IPS-NIHi7 (cell line): Measurements from ENCODE around the gene SYT5.
"Not testable (repeated sequence)": the region's sequence is repeated elsewhere in the genome, so short reads cannot be mapped to it uniquely, and the experiment has no call there.

Experiments
- DNase-seq: peaks from one replicate; pipeline ENCODE4 v3.0.0; 2012; ENCODE audit warnings: mixed read lengths; ENCODE audit errors: extremely low spot score

The SYT5 gene

DNA sequence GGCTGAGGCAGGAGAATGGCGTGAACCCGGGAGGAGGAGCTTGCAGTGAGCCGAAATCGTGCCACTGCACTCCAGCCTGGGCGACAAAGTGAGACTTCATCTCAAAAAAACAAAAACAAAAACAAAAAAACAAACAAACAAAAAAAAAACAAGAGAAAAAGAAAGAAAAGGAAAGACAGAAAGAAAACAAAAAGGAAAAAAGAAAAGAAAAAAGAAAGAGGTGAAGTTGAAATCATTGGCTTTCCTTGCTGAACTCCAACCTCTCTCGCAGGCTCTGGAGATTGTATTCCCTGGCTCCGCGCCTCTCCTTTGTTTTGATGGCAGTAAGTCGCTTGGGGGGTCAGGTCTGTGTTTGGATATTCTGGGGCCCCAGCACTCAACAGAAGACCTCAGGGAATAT, 7.8 kb downstream of the SYT5 start:
- not testable (repeated sequence) for DNase-seq

DNA sequence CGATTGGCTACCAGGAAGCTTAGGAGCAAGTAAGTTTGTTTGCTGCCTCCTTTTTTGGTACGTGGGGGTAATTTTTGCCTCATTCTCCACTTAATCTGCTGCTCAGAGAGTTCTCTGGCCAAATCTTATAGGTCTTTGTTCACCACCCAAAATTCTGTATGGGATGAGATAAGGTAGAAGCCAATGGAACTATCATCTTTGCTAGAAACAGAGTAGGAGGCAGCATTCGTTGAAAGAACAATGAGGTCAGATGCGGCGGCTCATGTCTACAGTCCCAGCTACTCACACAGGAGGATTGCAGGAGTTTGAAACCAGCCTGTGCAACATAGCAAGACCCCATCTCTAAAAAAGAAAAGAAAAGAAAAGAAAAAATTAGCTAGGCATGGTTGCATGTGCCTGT, 8.6 kb downstream of the SYT5 start:
- no peak for DNase-seq

DNA sequence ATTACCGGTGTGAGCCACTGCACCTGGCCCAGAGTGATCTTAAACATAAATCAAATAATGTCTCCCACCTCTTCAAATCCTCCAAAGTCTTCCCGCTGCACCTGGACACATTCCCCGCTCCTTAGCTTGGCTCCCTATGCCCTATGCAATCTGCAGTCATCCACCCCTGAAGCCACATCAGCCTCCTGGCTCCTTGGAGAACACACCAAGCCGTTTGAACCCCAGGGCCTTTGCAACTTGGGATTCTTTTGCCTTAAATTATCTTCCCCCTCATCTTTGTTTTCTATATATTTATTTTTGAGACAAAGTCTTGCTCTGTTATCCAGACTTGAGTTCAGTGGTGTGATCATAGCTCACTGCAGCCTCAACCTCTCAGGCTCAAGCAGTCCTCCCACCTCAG, 11.0 kb downstream of the SYT5 start:
- no peak for DNase-seq

DNA sequence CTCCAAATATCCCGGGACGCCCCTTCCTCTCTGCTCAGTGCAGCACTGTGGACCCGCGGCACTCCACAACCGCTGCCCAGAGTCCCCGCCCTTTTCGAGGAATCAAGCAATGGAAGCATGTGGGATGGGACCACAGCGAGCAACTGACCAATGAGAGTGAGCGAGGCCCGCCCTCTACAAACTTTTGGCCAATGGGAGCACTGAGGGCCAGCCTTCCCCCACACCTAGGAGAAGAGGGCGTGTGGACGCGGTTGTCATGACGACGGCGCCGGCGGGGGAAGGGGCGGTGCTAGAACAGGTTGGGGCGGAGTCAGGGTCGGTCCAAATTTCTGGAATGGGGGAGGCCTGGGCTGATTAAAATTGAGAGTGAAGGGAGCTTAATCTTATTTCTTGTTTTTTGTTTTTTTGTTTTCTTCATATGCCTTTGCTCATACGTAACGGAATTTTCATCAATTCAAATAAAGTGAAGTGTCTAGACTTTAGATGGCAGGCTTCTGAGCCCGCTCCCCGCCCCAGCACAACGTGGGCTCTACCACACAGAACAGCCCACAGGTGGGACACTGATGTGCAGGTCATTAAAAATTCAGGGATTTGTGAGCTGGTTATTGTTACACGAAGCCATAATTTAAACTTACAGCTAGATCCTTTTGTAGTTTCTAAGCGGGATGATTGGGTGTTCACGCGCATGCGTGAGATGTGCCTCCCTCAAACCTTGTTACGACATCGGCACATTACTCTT, 13.4 kb downstream of the SYT5 start, which contains the start of gene DNAAF3:
DNAAF3 (minus strand) TSS at position 84 of the 739 bp plus-strand sequence. CDS start 200 bp downstream, outside the sequence.
- peak; percentile 100 for DNase-seq

DNA sequence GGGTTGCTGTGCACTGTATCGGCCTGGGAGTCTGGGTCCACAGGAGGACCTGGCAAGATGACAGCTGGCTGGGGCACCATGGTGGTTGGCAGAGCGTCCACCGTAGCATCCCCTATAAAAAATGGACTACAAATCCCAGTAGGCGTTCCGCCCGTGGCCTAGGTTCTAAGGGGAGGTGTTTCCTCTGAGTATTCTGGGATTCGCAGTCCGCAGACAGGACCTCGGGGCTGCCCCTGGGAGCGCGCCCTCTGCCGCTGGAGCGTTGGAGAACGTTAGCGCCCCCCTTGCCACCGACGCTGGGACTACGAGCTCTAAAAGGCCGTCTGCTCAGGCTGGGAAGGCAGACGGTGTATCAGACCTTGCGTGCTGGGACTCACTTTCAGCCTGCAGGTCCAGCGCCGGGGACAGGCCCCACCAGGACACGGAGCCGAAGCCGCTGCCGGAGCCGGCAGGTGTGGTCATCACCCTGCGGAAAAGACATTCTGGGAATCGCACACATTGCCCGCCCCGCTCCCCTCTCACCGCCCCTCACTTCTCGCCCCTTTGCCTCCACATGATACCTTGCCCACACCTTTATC, 14.0 kb downstream of the SYT5 start:
- DNase-seq: peak; percentile 78

DNA sequence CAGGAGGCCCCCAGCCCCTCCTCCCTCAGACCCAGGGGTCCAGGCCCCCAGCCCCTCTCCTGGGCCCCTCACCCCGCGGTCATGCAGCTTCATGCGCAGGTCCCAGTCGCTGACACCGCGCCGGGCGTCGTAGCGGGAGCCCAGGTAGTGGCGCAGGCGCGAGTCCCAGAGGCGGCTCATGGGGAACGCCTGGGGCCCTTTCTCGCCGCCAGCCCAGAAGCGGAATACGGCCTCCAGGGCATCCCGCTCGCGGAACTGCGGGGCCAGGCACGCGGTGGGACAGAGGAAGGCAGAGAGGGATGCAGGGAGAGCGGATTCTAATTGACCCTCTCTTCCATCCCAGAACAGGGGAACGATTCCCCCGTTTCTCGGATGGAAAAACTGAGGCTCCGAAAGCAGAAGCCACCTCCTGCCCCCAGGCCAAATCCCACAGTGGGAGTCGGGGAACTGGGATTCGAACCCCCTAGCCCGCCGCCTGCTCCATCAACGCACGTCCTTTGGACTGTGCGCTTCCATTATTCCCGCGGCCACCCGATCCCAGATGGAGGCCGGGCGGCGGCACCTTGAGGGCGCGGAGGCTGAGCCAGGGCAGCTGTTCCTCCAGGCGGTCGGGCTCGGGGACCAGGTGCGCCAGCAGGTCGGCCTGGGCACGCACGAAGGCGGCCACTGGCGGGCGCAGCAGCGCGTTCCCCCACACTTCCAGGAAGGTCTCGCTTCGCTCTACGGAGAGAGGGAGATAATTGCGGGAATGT, 18.3 kb downstream of the SYT5 start:
- DNase-seq: no peak

DNA sequence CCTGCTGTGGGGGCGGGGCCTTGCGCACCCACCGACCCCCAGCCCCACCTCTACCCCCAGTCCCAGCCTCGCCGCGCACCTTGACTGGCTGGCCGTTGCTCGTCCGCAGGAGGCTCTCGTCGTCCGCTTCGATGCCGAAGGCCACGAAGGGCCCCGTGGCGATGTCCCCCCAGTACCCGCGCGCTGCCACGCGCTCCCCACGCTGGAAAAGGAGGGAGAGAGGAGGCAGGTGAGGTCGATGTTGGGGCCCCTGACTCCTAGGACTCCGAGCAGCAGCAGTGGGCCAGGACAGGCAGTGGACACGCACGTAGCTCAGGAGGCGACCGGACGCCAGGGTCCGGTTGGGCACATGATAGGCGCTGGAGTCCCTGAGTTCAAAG, 19.1 kb downstream of the SYT5 start:
- DNase-seq: no peak

DNA sequence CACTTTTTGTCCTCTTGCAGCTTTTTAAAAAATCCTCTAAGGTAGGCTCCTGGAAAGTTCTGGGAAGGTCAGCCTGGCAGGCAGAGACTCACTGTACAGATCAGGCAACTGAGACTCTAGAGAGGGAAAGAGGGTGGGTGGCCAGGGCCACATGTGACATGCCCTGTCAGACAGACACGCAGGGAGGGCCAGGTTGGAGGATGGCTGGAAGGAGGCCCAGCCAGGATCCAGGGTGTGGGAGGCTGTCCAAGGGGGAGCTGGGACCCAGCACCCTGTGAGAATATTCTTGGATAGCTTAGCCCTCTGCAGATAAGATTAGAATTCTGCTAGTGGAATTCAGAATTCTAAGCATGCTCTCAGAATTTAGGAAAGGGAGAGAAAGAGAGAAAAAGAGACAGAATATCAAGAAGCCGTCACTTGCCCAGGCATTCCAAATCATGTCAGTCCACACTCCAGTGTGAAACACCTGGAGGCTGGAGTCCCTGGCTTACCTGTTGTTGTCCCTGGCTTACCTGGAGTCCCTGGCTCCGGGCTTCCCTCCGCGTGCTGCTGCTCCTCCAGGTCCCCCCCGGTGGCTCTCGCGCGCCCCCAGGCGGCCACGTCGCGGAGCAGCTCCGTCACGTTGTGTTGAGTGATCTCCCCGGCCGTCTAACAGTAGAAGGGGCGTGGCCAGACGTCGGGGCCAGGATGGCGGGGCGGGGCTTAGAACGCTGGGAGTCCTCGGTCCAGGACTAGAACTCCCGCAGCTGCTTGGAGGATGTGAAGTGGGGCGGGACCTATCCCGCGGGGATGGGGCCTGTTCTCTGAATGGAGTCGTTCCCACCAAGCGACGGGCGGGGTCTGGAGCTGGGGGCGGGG, 19.7 kb downstream of the SYT5 start:
- peak; percentile 93 for DNase-seq

DNA sequence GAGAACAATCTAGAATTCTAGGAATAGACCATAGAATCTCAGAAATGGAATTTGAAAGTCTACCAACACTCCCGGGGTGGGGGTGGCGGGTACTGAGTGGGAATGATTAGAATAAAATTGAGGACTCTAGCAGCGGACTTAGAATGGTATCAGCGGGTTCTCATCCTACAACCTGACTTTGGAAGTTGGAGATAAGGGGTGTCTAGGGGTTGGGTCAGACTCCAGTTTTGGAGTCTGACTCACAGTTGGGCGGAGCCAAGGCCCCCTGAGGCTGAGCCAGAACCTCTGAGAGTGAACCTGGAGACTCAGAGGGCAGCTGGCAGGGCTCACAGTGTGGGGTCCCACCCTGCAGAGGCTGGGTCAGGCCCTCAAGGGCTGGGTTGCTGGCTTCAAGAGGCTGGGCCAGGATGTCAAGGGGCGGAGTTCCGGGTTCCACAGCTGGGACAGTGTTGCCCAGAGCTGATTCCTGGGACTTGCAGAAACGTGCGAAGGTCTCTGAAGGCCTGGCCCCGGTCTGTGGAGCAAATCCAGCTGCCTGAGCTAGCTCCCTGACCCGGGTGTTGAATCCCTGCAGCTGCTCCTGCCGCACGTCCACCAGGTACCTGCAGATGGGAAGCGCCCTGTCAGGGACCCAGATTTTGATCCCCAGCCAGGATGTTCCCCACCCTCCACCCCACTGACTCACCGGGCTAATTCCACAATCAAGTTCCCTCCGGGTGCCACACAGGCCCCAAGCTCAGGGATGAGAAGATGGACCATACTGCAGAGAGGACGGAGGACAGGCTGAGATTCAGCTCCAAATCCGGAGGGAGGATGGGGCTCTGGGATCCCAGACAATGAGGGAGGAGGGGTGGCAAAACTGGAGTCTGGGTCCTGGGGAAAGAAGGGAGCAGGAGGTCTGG, 21.0 kb downstream of the SYT5 start:
- no peak for DNase-seq

DNA sequence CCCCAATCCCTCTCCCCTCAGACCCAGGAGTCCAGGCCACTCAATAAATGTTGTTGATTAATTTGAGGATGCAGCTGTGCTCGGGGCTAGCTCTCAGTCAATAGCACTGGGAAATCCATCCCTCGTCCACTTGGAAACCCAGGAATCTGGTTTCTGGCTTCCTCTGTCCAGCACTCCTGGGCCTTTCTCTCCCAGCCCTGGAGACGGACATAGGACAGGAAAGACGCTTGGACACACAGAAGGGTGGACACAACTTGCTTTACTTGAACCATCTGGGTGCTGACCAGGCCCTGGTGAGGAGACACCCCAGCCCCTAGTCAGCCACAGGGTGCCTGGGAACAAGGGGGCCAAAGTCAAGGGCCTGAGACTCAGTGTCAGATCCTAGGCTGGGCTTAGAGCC, 21.7 kb downstream of the SYT5 start:
- no peak for DNase-seq

DNA sequence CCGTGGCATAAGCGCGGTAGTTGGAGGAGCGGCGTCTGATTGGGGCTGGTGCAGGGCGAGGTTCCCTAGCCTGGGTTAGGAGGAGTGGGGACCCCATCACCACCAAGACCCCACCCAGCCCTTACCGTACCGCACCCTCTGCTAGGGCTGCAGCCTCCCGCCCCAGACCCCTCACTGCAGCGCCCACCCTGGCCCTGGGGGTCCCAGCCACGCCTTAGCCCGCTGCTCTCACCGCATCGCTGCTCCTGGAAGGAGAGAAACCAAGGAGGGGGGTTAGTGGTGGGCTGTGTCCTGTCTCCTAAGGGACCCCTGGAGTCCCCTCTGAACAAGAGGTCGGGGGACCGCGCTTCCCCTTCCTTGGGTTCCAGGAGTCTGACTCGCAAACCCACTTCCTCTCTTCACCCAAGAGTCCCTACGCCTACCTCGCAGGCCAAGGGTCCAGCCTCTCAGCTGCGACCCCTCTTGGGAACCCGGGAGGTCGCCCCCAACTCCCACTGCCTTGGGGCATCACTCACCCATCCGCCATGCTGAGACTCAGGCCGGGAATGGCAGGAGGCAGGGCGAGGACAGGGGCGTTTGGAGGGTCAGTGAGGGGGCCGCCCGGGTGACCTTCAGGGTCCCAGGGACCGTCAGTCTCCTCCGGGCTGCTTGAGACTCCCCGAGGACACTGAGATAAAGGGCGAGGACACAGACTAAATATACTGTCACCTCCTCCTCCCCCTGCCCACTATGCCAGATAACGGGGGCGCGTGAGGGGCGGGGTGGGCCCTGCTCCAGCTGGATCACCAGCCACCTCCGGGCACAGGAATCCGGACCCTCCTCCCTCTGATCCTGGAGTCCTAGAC, 22.8 kb downstream of the SYT5 start, which contains the start of gene TNNI3:
TNNI3 (minus strand) TSS at position 669 of the 845 bp plus-strand sequence; CDS start at position 526, 143 bp downstream.
- DNase-seq: no peak

DNA sequence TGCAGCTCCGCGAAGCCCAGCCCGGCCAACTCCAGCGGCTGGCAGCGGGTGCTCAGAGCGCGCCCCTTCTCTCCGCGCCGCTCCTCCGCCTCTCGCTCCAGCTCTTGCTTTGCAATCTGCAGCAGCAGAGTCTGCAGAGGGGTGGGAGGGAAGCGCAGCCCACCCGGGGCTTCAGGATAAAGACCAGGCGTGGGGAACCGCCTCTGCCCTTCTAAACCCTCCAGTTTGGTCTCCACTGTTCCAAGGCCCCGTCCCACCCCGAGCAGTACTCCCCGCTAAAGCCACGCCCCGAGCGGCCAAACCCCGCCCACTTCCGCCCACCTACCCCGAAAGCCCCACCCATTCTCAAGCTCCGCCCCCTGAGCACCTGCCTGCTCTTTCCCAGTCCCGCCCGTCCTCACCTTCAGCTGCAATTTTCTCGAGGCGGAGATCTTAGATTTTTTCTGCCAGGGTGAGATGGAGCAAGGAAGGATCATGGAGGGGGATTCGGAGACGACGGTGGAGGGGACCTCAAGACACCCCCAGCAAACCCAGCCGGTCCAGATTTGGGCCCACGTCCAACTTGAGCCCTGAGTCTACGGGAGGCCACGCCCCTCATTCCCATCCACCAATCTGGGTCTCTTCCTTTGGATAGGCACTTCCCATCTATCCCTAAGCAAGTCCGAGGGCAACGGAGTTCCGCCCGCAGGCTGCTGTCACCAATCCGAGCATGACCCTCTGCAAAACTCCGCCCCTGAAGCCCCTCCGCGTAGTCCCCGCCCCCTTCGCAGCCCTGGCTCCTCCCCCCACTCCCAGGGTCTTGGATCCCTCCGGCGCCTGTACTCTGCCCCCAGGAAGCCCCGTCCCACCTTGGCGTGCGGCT, 23.7 kb downstream of the SYT5 start:
- peak; percentile 95 for DNase-seq

DNA sequence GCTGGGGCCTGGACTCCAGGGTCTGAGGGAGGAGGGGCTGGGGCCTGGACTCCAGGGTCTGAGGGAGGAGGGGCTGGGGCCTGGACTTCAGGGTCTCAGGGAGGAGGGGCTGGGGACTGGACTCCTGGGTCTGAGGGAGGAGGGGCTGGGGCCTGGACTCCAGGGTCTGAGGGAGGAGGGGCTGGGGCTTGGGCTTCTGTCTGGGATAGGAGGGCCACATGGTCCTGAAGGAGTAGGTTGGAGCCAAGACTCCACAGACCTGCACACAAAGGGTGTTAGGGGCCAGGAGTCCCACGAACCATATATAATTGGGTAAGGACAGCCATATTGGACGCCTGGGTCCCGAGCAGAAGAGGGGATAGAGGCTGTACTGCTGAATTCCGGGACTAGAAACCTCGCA, 24.3 kb downstream of the SYT5 start:
- not testable (repeated sequence) for DNase-seq

DNA sequence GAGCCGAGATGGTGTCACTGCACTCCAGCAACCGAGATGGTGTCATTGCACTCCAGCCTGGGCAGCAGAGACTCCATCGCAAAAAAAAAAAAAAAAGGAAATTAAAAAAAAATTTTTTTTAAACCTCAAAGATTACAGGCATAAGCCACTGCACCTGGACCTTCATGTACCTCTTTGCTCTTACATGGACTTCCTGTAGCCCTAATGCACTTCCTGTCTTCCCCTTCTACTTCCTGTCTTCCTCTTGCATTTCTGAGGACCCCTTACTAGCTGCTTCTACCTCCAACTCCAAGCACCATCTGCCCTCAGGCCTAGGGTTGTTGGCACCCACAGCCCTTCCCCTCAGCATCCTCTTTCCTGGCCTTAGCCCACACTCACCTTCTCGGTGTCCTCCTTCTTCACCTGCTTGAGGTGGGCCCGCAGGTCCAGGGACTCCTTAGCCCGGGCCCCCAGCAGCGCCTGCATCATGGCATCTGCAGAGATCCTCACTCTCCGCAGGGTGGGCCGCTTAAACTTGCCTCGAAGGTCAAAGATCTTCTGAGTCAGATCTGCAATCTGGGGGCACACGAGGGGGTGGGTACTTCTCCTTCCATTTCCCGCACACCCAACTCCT, 26.3 kb downstream of the SYT5 start:
- DNase-seq: no peak

DNA sequence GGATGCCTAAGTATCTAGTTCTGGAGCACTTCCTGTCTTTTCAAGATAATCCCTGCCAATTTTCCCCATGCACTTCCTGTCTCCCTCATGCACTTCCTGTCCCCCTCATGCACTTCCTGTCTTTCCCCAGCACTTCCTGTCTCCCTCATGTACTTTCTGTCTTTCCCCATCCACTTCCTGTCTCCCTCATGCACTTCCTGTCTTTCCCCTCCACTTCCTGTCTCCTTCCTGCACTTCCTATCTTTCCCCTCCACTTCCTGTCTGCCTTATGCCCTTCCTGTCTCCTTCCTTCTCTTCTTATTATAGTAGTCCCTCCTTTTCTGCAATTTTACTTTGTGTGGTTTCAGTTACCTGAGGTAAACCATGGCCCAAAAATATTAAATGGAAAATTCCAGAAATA, 28.1 kb downstream of the SYT5 start:
- DNase-seq: no peak

DNA sequence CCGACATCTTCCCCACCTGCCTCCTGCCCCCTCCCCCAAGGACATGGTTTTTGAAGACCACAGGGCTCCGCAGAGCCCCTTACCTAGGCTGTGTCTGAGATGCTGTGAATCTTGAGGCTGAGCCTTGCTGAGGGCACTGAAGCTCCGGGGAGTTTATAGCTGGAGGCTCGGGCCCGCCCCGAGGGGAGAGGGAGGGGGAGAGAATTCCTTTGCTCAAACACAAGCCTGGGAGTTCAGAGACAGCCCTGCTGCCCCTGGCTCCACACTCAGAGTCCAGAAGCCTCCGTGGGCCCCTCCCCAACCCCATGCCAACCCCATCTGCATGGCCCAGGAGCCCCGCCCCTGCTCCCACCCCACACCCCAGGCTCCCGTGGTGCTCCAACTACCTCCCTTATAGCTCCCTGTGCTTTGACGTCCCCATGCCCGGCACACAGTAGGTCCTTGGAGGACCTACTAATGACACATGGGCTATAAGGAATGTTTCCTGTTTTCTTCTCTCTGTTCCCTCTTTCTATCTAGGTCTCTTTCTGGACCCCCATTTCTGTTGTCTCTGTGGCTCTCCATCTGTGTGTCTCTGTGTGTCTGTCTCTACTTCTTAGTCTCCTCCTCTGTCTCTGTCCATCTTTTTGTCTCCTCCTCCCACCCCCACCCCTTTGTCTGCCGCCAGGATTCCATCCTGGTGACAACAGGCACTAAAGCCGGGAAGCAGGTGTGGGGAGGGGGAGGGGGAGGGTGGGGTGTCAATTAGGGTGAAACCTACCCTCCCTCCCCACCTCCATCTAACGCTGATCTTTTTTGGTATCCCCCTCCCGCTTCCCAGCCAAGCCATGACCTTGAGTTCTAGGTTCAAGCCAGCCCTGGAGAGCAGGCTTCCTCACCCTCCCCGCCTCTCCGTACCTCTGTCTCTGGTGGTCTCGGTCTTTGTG, 30.7 kb downstream of the SYT5 start, which contains the start of gene TNNT1:
TNNT1 (minus strand) TSS at position 129 of the 926 bp plus-strand sequence. CDS start 2,049 bp downstream, outside the sequence.
- peak; percentile 63 for DNase-seq
